NCI-H2107 treated with DMSO at 0.1 percent for 48 hours (cell line): ENCODE data around the gene USP49.
"Not testable (repeated sequence)": the region's sequence is repeated elsewhere in the genome, so short reads cannot be mapped to it uniquely, and the experiment has no call there.

Experiments used
- DNase-seq: peaks from one replicate; lab custom pipeline; 2025; ENCODE audit not compliant: unreplicated experiment; lab: John Stamatoyannopoulos, UW

The USP49 gene

DNA sequence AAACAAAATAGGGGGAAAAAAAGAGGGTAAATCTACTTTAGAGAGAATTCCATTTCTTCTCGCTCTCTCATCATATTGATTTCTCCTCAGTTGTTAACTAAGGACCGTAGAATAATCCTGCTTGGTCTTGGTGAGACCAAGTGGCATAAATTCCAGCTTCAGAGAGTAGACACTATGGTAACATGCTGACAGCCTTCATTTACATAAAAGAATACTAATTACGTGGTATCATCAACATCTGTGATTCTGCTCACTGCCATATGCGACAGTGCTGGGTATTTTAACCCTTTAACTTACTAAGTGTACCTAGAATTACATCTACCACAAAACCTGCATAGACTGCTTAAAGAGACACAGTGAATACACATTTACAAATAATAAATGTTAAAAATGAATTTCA lies 80.5 kb downstream of the USP49 start:
- DNase-seq, result no peak

DNA sequence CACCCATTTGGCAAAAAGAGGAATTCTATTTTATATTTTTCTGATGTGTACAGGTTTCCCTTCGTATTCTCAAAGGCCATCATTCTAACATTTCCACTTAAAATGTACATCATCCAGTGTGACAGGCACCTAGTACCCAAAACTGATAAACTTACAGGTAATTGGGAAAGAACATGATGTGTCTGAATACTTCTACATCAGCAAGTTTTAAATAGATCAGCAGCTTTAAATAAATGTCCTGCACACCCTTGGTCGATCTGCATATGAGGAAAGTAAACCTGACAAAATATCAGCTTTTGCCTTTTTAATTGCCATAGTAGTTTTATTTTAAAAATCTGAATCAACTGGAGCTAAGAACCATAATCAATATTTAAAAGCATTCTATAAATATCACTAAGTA lies 81.2 kb downstream of the USP49 start:
- no peak for DNase-seq

- no peak for DNase-seq
Measured at GRCh38 chr6:41813469-41813868, 81.7 kb downstream of the USP49 start.

- DNase-seq, result not testable (repeated sequence)
Measured at GRCh38 chr6:41811946-41812345, 83.2 kb downstream of the USP49 start.

DNA sequence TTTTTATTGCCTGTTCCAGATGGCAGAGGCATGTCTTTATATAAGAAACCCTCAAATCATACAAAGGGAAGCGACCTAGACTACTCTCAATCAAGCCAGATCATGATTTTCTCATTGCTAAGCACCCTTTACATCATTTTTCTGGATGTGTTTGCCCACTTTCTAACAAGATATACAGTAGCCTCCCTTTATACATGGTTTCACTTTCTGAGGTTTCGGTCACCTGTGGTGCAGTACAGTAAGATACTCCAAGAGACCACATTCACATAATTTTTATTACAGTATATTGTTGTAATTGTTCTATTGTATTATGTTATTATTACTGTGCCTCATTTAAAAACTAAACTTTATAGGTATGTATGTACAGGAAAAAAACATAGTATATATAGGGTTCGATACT lies 84.1 kb downstream of the USP49 start:
- DNase-seq, result no peak

GRCh38 chr6:41805830-41806774 lies 89.1 kb downstream of the USP49 start:
- no peak for DNase-seq

DNA sequence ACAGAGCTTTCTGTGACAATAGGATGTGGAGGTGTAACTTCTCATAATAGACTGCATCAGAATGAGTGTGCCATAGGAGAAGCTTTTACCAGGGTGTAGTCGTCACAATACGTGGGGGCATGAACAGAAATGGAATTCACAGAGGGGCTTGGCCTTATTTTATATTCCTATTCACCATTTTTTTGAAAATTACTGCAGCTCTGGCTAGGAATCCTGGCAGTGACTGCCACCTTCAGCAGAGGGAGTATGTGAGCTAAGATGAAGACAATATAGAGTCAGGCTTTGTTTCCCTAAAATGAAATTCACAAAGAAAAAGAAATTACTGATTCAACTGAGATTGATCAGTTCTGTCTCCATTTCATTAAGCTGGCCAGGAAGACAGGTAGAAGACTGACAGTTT lies 93.8 kb downstream of the USP49 start:
- no peak for DNase-seq

GRCh38 chr6:41799559-41799911 lies 95.6 kb downstream of the USP49 start:
- DNase-seq, result no peak

DNA sequence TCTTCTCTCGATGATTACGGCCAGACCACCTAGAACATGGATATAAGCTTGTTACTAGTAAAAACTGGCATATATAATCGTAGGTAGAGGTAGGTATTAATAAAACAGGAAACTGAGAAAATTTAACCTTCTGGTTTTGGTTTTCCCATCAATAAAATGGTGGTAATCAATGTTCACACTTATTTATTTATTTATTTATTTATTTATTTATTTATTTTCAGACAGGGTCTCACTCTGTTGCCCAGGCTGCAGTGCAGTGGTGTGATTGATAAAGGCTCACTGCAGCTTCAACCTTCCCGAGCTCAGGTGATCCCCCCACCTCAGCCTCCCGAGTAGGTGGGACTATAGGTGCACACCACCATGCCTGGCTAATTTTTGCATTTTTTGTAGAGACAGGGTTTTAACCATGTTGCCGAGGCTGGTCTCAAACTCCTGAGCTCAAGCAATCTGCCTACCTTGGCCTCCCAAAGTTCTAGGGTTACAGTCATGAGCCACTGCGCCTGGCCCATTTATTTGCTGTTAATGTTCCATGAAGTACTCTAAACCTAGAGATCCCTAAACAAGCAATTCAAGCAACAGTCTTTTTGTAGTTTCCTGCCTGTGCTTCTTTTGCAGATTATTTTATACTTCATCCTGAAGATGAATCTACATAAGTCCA lies 96.1 kb downstream of the USP49 start:
- DNase-seq, result no peak

- no peak for DNase-seq
Measured at GRCh38 chr6:41796474-41796873, 98.7 kb downstream of the USP49 start.

GRCh38 chr6:41791984-41792383 lies 103.2 kb downstream of the USP49 start:
- no peak for DNase-seq

DNA sequence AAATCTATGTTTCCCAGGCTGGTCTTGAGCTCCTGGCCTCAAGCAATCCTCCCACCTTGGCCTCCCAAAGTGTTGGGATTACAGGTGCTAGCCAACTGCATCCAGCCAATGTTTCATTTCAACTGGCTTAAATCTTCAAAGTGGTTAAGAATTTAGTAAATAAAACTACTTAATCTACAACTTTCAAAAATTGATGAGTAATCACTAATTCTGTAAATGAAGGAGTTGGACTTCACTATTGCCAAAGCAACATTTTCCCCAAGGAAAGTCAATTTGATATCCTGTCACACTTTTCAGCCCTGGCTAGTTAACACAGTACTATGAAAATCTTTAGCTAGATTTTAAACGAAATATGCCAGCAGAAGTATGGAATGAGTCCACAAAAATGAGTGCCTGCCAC lies 103.9 kb downstream of the USP49 start:
- no peak for DNase-seq

DNA sequence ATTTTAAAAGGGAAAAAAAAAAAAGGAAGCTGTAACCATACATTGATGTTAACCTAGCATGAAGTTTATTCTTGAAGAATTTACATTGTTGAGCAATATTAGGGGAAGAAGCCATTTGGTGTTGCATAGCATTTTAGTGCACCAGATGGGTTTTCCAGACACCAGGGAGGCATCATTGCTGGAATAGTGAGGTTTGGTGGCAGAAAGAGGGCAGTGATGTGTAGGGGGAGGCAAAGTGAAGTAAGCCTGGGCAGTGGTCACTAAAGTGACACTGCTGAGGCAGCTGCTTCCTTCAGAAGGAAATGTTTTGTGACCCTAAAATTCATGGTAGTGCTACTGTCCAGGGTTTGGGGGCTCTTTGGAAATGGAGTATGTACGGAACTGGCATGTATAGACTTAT lies 105.1 kb downstream of the USP49 start:
- no peak for DNase-seq

DNA sequence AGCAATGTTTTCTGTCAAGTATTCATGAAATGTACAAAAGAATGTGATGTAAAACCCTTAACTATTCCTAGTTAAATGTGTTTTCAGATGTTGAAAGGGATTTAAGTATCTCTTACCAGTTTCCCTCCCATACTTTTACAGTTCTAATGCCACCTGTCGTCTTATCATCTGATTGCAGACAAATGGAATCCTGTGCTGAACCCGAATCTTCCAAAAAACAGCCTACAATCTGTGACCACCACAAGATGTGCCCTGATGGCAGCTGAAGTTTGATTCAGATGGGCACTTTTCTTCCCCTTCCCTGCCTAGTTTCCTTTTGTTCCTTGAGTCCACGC lies 105.8 kb downstream of the USP49 start:
- DNase-seq, result no peak

- DNase-seq, result peak; percentile 52
Measured at GRCh38 chr6:41787219-41787917, 107.8 kb downstream of the USP49 start, which contains the start of gene TOMM6. TOMM6 (plus strand) TSS chr6:41787694; CDS start chr6:41787698, 4 bp downstream.

GRCh38 chr6:41786451-41787218 lies 108.5 kb downstream of the USP49 start:
- DNase-seq, result peak; percentile 6

- DNase-seq, result no peak
Measured at GRCh38 chr6:41785689-41786450, 109.3 kb downstream of the USP49 start.

GRCh38 chr6:41785254-41785653 lies 109.9 kb downstream of the USP49 start:
- no peak for DNase-seq

GRCh38 chr6:41784581-41785171 lies 110.5 kb downstream of the USP49 start:
- no peak for DNase-seq
